AG09309 (cell line): ENCODE data around the gene SH3PXD2A.
"Not testable (repeated sequence)": the region's sequence is repeated elsewhere in the genome, so short reads cannot be mapped to it uniquely, and the experiment has no call there.

Experiments
- DNase-seq: peaks from one replicate; pipeline ENCODE4 v3.0.0-alpha.2; 2010; ENCODE audit warnings: low read depth
- H3K4me3 ChIP-seq: 2 replicates; pipeline ENCODE4 v1.5.1; 2011; ENCODE audit warnings: mild to moderate bottlenecking, low read depth, low read length, moderate library complexity; ENCODE audit not compliant: control insufficient read depth
- TF ChIP-seq, protein P1 (sequence below): IDR thresholded peaks from 2 replicates; pipeline ENCODE4 v1.5.1; 2011; ENCODE audit warnings: mild to moderate bottlenecking, low read depth, low read length, inconsistent platforms; ENCODE audit not compliant: insufficient read depth, control insufficient read depth; ENCODE audit errors: missing control alignments

The SH3PXD2A gene

DNA sequence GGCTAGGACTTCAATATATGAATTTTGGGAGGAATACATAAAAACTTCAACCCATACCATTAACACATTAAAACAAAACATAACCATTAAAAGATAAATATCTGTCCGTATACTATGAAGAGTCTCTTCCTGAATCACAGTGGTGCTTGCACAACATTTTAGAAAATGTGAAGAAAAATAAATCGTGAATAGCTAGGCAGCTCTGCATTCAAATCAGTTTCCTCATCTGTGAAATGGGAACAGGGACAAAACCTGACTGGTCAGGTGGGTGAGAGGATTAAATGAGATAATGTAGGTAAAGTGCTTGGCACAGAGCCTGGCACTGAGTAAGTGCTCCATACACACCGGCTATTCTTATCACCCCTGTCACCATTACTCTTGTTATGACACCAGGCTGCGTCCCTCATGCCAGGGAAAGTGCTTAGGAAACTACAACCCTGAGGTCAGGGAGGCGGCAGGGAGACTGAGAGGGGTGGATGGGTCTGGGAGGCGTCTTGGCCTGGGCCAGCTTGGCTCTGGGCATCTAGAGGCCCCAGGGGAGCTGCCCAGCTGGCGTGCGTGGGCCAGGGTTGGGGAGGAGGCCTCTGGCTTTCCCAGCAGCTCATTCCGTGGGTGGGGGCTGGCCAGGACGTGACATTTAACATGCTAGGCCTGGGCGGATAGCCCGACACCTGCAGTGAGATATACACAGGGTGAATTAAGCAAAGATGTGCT is 78.3 kb downstream of the SH3PXD2A start:
- no peak overlapping the region for H3K4me3 ChIP-seq
- TF ChIP-seq, protein P1, sequence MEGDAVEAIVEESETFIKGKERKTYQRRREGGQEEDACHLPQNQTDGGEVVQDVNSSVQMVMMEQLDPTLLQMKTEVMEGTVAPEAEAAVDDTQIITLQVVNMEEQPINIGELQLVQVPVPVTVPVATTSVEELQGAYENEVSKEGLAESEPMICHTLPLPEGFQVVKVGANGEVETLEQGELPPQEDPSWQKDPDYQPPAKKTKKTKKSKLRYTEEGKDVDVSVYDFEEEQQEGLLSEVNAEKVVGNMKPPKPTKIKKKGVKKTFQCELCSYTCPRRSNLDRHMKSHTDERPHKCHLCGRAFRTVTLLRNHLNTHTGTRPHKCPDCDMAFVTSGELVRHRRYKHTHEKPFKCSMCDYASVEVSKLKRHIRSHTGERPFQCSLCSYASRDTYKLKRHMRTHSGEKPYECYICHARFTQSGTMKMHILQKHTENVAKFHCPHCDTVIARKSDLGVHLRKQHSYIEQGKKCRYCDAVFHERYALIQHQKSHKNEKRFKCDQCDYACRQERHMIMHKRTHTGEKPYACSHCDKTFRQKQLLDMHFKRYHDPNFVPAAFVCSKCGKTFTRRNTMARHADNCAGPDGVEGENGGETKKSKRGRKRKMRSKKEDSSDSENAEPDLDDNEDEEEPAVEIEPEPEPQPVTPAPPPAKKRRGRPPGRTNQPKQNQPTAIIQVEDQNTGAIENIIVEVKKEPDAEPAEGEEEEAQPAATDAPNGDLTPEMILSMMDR: no peak
- no peak for DNase-seq

DNA sequence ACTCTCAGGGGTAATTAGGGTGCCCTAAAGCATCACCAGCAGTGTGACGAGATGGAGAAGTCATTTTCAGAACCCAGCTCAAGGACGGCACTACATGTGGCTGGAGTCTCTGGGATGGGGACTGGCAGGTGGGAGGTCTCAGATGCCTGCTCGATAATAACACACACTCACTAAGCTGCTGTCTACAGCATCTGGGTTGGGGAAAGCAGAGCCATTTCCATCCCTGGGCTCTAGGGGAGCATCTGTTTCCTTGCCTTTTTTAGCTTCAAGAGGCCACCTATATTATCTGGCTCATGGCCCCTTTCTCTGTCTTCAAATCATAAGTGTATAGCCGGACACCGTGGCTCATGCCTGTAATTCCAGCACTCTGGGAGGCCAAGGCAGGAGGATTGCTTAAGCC is 79.6 kb downstream of the SH3PXD2A start:
- no peak for DNase-seq
- no peak overlapping the region for H3K4me3 ChIP-seq
- TF ChIP-seq, protein P1: no peak

DNA sequence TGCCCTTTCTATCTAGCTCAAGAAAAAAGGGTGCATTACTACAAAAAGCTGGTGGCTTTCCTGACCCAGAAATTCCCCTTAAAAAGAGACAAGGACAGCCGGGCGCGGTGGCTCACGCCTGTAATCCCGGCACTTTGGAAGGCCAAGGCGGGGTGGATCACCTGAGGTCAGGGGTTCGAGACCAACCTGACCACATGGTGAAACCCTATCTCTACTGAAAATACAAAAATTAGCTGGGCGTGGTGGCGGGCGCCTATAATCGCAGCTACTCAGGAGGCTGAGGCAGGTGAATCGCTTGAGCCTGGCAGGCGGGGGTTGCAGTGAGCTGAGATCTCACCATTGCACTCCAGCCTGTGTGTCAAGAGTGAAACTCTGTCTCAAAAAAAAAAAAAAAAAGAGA is 82.5 kb downstream of the SH3PXD2A start:
- not testable (repeated sequence) for H3K4me3 ChIP-seq, DNase-seq

DNA sequence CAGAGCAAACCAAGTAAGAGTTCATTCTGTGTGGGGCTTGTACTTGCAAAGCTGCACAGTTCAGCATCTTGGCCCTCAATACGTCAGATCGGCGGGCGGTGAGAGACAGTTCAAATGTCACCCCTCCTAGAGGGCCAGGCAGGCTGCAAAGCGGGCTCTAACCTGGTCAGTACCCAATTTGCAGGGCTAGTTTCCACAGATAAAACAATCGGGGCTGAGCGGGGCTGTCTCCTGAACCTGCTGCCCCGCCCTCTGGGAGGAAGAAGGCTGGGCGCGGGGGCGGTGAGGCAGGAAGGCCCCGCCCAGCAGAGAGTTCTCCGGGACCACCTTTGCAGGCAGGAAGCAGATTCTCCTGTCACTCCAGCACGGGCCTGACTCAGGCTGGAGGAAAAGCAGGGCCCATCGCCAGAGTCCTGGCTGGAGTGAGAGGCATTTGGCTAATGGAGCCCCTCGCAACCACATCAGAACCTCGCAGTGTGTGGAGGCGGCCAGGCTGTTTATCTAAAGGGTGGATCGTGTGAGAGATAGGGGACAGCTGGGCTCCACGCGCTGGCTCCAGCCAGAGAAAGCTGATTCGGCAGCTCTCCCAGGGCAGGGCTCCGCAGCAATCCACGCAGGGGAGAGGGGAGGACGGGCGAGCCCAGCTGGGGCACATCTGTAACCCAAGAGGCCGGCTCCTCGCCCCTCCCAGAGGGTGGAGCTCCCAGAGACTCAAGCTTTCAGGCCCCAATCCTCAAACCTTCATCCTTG is 83.1 kb downstream of the SH3PXD2A start:
- H3K4me3 ChIP-seq: peak overlapping the region; percentile 32
- DNase-seq: peak; percentile 73
- TF ChIP-seq, protein P1: no peak

DNA sequence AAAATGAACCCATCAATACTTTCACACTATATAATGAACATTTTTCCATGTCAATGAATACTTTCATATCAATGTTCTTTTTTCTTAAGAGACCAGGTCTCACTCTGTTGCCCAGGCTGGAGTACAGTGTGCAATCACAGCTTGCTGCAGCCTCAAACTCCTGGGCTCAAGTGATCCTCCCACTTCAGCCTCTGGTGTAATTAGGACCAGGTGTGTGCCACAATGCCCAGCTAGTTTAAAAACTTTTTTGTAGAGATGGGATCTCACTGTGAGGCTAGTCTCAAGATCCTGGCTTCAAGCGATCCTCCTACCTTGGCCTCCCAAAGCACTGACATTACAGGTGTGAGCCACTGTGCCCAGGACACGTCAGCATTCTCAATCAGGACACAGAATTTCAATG is 85.2 kb downstream of the SH3PXD2A start:
- TF ChIP-seq, protein P1: no peak
- no peak for DNase-seq
- H3K4me3 ChIP-seq: no peak overlapping the region

DNA sequence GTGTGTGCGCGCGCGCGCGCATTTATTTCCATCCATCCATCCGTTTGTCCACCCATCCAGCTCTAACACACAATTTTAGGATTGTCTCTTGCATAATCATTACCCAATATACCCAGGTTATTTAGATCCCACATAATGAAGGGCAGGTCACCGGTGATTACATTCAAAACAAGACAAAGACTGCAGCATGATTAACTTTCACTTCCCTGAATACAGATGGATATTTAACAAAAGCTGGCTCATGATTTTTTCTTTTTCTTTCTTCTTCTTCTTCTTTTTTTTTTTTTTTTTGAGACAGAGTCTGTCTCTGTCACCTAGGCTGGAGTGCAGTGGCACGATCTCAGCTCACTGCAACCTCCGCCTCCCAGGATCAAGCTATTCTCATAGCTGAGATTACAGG is 86.2 kb downstream of the SH3PXD2A start:
- no peak overlapping the region for H3K4me3 ChIP-seq
- TF ChIP-seq, protein P1: no peak
- DNase-seq: no peak

DNA sequence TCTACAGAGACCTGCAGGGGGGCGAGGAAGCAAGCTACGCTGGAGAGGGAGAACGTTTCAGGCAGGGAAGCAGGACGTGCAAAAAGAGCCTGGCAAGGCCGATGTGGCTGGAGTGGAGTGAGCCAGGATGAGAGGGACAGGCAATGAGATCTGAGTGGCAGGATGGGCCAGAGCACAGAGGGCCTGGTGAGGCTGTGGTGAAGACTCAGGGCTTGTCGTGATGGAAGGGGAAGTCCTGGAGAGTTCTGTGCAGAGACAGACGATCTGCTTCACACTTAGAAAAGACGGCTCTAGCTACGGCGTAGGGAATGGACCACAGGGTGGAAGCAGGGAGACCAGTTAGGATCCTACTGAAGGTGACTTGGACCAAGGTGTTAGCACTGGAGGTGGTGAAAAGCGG is 87.0 kb downstream of the SH3PXD2A start:
- TF ChIP-seq, protein P1: no peak
- no peak for DNase-seq
- H3K4me3 ChIP-seq: no peak overlapping the region
